Measurements from ENCODE around the gene IGSF9B. TPM values are rescaled to one million over a fixed set of nuclear protein-coding genes. Genes with fewer than 3 reads are reported as not detected.

Gene IGSF9B
- total and polyA plus RNA-seq, 9 of the 15 experiments (the other 6 are each of a cell fraction or from before 2014, with no cell fraction given) = 0.09 TPM; not detected in 8

DNA sequence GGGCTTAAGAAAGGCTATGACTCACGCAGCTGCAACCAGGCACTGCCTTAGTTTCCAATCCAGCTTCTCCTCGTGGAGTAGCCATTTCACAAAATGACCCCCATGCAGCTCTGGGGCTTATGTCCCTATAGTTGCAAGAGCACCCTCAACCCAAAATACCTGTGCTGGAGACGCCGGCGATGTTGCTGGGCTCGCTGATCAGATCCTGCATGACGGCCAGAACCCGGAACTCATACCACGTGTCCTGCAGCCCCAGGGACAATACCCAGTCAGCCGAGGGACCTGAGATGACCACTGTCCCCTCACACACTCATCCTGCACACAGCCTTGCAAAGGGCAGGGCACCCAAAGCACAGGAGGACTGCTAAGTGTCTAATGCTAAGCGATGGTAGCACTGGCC is 32.1 kb downstream of the IGSF9B start (continued):
- no peak for TF ChIP-seq SRF (CRISPR knock-in tag; IDR thresholded peaks at IDR 0.05)
- TF ChIP-seq ZNF444 (CRISPR knock-in tag; IDR thresholded peaks at IDR 0.05) = no peak
- TF ChIP-seq SNRNP70 (optimal IDR thresholded peaks at IDR 0.05; ENCODE audit: low read depth, low read length) = no peak

DNA sequence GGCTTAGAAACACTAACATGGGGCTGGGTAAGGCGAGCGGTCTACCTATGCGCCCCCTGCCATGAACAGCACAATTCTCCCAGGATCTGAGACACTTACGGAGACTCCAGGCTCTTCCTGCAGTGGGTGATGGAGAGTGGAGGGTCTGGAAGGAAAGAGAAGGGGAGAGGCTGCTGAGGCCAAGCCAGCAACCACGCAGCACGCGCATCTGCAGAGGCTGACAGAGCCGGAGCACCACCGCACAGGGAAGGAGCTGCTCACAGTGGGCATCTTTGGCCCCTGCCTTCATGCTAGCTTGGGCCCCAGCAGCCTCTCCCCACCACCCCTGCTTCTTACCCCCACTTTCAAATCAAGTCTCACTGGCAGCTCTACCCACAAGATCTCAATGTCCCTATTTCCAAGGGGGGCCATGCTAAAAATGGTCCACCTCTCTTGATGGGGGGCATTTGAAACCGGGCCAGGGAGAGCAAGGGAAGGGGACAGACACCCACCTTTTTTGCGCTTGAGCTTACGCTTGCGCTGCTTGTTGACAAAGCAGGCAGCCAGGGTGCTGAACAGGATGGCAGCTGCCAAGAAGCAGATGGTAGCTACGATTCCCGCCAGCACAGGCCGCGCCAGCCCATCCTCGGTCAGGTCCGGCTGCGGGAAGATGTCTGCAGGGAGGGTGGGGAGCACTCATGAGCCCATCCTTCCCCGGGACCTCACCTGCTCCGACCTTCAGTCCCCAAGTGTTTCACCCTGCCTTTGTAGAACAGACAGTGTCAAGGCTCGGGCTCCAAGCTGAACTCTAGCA is 34.5 kb downstream of the IGSF9B start:
- in situ Hi-C loops (cut with MboI) (loop anchor here (10.0 kb wide), 1 partner anchor 223 kb away; no protein-coding TSS in a partner anchor), intact Hi-C loops (cut with micrococcal nuclease) (loop anchor here (10.0 kb wide), 2 partner anchors 113 to 847 kb away; no protein-coding TSS in a partner anchor)
- Histone ChIP-seq H3K9me3 (replicated peaks; ENCODE audit: control insufficient read depth, insufficient read depth, low read depth, low read length) (no peaks in the 10 kb centered on the region), H3K27me3 (ENCODE audit: control insufficient read depth in 2 of 2, insufficient read depth in 2 of 2, low read length in 2 of 2) (peaks cover 8 to 69% of the 10 kb centered on the region in 2 experiments; a peak in 4 of 5 replicates), H3K9me1 (ENCODE audit: control insufficient read depth, insufficient read depth, low read length) (no peaks in the 10 kb centered on the region), H3K9ac (ENCODE audit: insufficient read depth in 1 of 2, low read depth in 2 of 2, low read length in 2 of 2) (no peak overlapping the region), H3K27ac (ENCODE audit: extremely low read depth, low read depth, low read length) (no peak overlapping the region), H3K4me3 (no peak overlapping the region), H2AFZ (ENCODE audit: low read depth, low read length) (no peak overlapping the region), H3K4me2 (ENCODE audit: insufficient read depth, low read length) (no peak overlapping the region), H4K20me1 (replicated peaks; ENCODE audit: control insufficient read depth, insufficient read depth, low read length) (peaks cover 2% of the 10 kb centered on the region; the same call in 1 of the 2 replicates), H3K79me2 (ENCODE audit: control insufficient read depth, insufficient read depth, low read length) (no peaks in the 10 kb centered on the region), H3K4me1 (replicated peaks in 1 of 2; ENCODE audit: control insufficient read depth in 2 of 2, insufficient read depth in 2 of 2, low read length in 2 of 2) (peaks cover 0 to 3% of the 10 kb centered on the region in 2 experiments; a peak in 1 of 5 replicates), H3K36me3 (ENCODE audit: control insufficient read depth, insufficient read depth, low read length) (no peaks in the 10 kb centered on the region)
- 1% methylated on average over 21 of the region's 23 CpGs for WGBS (ENCODE audit: insufficient coverage, low coverage, missing lambda C conversion rate)
- no peak for DNase-seq (ENCODE audit: extremely low read depth in 1 of 4, low spot score in 3 of 4)
- FAIRE-seq = no peak
- POLR2A ChIA-PET = interaction anchor here (0.6 kb wide), 1 partner anchor 19 kb away, joined by 3 read pairs; no protein-coding TSS in a partner anchor
- TF ChIP-seq, protein P1, sequence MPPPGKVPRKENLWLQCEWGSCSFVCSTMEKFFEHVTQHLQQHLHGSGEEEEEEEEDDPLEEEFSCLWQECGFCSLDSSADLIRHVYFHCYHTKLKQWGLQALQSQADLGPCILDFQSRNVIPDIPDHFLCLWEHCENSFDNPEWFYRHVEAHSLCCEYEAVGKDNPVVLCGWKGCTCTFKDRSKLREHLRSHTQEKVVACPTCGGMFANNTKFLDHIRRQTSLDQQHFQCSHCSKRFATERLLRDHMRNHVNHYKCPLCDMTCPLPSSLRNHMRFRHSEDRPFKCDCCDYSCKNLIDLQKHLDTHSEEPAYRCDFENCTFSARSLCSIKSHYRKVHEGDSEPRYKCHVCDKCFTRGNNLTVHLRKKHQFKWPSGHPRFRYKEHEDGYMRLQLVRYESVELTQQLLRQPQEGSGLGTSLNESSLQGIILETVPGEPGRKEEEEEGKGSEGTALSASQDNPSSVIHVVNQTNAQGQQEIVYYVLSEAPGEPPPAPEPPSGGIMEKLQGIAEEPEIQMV (tag; conservative IDR thresholded peaks at IDR 0.05; ENCODE audit: low read depth) = no peak
- TF ChIP-seq ZNF586 (CRISPR knock-in tag; conservative IDR thresholded peaks at IDR 0.05) (no peak), ZNF431 (CRISPR knock-in tag; IDR thresholded peaks at IDR 0.05) (no peak), RBM14 (IDR thresholded peaks at IDR 0.05; ENCODE audit: borderline replicate concordance, insufficient read depth, low read depth, low read length) (no peak), RBM17 (IDR thresholded peaks at IDR 0.05; ENCODE audit: borderline replicate concordance, low read depth, low read length) (no peak), ZNF184 (CRISPR knock-in tag; IDR thresholded peaks at IDR 0.05) (no peak), SREBF2 (CRISPR knock-in tag; IDR thresholded peaks at IDR 0.05) (no peak)
- TF ChIP-seq, protein P2, sequence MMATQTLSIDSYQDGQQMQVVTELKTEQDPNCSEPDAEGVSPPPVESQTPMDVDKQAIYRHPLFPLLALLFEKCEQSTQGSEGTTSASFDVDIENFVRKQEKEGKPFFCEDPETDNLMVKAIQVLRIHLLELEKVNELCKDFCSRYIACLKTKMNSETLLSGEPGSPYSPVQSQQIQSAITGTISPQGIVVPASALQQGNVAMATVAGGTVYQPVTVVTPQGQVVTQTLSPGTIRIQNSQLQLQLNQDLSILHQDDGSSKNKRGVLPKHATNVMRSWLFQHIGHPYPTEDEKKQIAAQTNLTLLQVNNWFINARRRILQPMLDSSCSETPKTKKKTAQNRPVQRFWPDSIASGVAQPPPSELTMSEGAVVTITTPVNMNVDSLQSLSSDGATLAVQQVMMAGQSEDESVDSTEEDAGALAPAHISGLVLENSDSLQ (IDR thresholded peaks at IDR 0.05) = no peak
- TF ChIP-seq, protein P3, sequence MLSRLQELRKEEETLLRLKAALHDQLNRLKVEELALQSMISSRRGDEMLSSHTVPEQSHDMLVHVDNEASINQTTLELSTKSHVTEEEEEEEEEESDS (CRISPR knock-in tag; IDR thresholded peaks at IDR 0.05) = no peak
- no TSS peak for BruUV-seq (replicated peaks)
- no peak for ATAC-seq
- CTCF ChIA-PET (ENCODE audit: low intra/inter-chr PET ratio) = no interaction called here
